SU-DHL-6 (cell line): ENCODE results near the gene ITGB1BP1.

Source experiments
- H2AFZ ChIP-seq: fragments of 200-600 bp; sonication (generic); 2 replicates; pipeline ENCODE4 v1.6.1; 2014; ENCODE audit warnings: low read depth, mild to moderate bottlenecking, moderate library complexity, mixed read lengths, antibody characterized with exemption, low read length; ENCODE audit not compliant: severe bottlenecking
- H3F3A ChIP-seq: fragments of 200-600 bp; shearing (Covaris generic); 2 replicates; pipeline ENCODE4 v1.6.0; 2016; ENCODE audit warnings: antibody characterized with exemption, mild to moderate bottlenecking; ENCODE audit not compliant: insufficient read depth
- H3K27ac ChIP-seq: fragments of 200-600 bp; sonication (generic); 2 replicates; pipeline ENCODE4 v1.5.1; 2016; ENCODE audit warnings: low read depth, mild to moderate bottlenecking, low read length, moderate library complexity, mixed read lengths
- H3K27me3 ChIP-seq: fragments of 200-600 bp; sonication (generic), shearing (Covaris generic); 2 replicates; pipeline ENCODE4 v1.6.0; 2014; ENCODE audit warnings: mild to moderate bottlenecking, low read length
- H3K36me3 ChIP-seq: fragments of 200-600 bp; sonication (generic); 2 replicates; pipeline ENCODE4 v1.6.1; 2014; ENCODE audit warnings: mild to moderate bottlenecking, low read length, mixed read lengths
- H3K4me2 ChIP-seq: fragments of 300-600, 200-600 bp; shearing (Covaris generic), sonication (generic); 2 replicates; pipeline ENCODE4 v1.6.0; 2014; ENCODE audit warnings: low read length, low read depth, mild to moderate bottlenecking; ENCODE audit not compliant: poor library complexity, severe bottlenecking
- H3K4me3 ChIP-seq: fragments of 200-600 bp; sonication (generic); 2 replicates; pipeline ENCODE4 v1.5.1; 2014; ENCODE audit warnings: antibody characterized with exemption, low read length, mild to moderate bottlenecking, mixed read lengths; ENCODE audit not compliant: insufficient read depth, poor library complexity, severe bottlenecking
- H3K79me2 ChIP-seq: fragments of 200-600 bp; sonication (generic); 2 replicates; pipeline ENCODE4 v1.6.1; 2014; ENCODE audit warnings: mild to moderate bottlenecking, low read length, moderate library complexity; ENCODE audit not compliant: insufficient read depth
- H3K9ac ChIP-seq: fragments of 200-600 bp; sonication (generic); 2 replicates; pipeline ENCODE4 v1.7.0; 2014; ENCODE audit warnings: mild to moderate bottlenecking, low read length
- H3K9me2 ChIP-seq: fragments of 200-600 bp; sonication (generic); replicated peaks from 2 replicates; pipeline ENCODE4 v1.6.1; 2014; ENCODE audit warnings: low read length; ENCODE audit not compliant: insufficient read depth
- H3K9me3 ChIP-seq: fragments of 200-600 bp; sonication (generic); 2 replicates; pipeline ENCODE4 v1.6.1; 2014; ENCODE audit warnings: low read length, mixed read lengths; ENCODE audit not compliant: insufficient read depth
- H4K20me1 ChIP-seq: fragments of 200-600 bp; sonication (generic); 2 replicates; pipeline ENCODE4 v1.6.1; 2014; ENCODE audit warnings: low read depth, mild to moderate bottlenecking, antibody characterized with exemption, low read length, moderate library complexity, mixed read lengths
- EZH2phosphoT487 ChIP-seq: fragments of 200-600 bp; sonication (generic), shearing (Covaris generic); conservative IDR thresholded peaks from 2 replicates; pipeline ENCODE4 v1.6.1; 2018; ENCODE audit warnings: mild to moderate bottlenecking, antibody characterized with exemption, low read length, moderate library complexity, mixed read lengths
- TF ChIP-seq, protein P1 (sequence below): fragments of 200-600 bp; sonication (generic); IDR thresholded peaks from one replicate; pipeline ENCODE4 v1.5.1; 2017; ENCODE audit warnings: antibody characterized with exemption, mild to moderate bottlenecking, low read length, moderate library complexity; ENCODE audit not compliant: insufficient read depth, poor library complexity, severe bottlenecking

Gene ITGB1BP1

DNA sequence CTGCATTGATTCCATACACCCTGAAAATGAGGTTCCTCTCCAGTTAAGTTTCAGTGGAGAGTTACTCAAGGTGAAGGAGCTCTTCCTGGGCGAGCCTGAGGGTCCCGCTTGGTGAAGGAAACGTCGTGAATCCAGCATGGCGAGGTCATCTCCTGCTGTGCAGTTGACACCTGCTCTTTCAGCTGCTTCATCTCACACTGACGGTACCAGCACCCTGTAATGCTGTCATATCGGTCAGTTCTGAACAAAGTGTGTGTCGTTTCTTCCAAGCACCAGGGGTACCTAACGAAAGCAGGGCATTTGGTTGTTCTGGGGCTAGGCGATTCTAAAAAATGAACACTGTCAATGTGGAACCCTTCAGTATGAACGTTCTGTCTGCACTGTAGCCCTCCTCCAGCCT is 52.6 kb downstream of the ITGB1BP1 start:
- Histone ChIP-seq H3K27ac (no peak overlapping the region), H3K9me3 (no peaks in the 10 kb centered on the region), H4K20me1 (no peaks in the 10 kb centered on the region), H3K9me2 (no peaks in the 10 kb centered on the region), H3K4me2 (no peak overlapping the region), H3K27me3 (no peaks in the 10 kb centered on the region), H3K79me2 (no peaks in the 10 kb centered on the region), H2AFZ (no peak overlapping the region), H3K9ac (no peak overlapping the region), H3F3A (no peaks in the 10 kb centered on the region), H3K4me3 (no peak overlapping the region), H3K36me3 (no peaks in the 10 kb centered on the region)
- no peak for TF ChIP-seq EZH2phosphoT487
- TF ChIP-seq, protein P1, sequence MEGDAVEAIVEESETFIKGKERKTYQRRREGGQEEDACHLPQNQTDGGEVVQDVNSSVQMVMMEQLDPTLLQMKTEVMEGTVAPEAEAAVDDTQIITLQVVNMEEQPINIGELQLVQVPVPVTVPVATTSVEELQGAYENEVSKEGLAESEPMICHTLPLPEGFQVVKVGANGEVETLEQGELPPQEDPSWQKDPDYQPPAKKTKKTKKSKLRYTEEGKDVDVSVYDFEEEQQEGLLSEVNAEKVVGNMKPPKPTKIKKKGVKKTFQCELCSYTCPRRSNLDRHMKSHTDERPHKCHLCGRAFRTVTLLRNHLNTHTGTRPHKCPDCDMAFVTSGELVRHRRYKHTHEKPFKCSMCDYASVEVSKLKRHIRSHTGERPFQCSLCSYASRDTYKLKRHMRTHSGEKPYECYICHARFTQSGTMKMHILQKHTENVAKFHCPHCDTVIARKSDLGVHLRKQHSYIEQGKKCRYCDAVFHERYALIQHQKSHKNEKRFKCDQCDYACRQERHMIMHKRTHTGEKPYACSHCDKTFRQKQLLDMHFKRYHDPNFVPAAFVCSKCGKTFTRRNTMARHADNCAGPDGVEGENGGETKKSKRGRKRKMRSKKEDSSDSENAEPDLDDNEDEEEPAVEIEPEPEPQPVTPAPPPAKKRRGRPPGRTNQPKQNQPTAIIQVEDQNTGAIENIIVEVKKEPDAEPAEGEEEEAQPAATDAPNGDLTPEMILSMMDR: no peak

DNA sequence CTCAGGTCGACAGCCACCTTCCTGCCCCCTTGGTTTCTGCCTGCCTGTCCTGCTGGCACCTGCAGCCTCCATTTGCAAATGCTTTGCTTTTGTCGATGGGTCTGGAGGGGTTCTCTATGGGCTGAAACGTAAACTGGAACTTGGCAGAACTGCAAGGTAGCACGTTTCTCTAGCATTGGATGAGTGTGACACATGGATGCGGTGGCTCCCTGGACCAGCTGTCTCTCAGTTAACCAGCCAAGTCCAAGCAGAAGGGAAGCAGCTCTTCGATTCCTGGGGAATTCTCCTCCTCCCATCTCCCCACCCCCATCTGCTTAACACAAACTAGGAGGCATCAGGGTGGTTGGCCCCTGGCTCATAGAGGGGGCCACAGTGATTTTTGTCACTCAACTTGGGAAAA is 57.3 kb downstream of the ITGB1BP1 start:
- Histone ChIP-seq H3K9me3 (no peaks in the 10 kb centered on the region), H3K27me3 (no peaks in the 10 kb centered on the region), H3F3A (no peaks in the 10 kb centered on the region), H3K4me2 (no peak overlapping the region), H3K79me2 (no peaks in the 10 kb centered on the region), H3K9me2 (no peaks in the 10 kb centered on the region), H2AFZ (no peak overlapping the region), H3K4me3 (no peak overlapping the region), H3K9ac (no peak overlapping the region), H4K20me1 (no peaks in the 10 kb centered on the region), H3K36me3 (no peaks in the 10 kb centered on the region), H3K27ac (no peak overlapping the region)
- TF ChIP-seq, protein P1: no peak
- no peak for TF ChIP-seq EZH2phosphoT487

DNA sequence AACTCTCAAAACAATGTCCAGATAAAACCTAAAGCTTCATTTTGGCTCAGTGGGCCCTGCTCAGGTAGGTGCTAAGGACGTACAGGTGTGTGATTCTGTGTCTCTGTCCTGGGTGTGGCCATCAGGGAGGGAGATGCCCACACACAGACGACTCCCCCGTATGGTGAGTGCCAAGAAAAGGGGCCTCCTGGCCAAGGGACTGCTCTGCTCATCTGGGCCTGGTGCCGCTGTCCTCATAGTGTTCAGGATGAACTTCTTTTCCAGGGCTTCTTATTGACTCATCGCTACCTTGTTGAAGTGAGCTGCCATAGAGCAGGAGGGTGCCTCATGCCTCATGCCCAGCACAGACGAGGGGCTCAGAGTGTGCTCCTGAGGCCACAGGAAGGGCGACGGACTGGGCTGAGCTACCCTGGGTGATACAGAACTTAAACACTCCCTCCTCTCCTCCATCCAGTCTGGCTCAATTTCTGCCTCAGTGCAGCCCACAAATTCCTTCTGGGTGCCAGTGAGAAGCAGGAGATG is 57.8 kb downstream of the ITGB1BP1 start:
- Histone ChIP-seq H4K20me1 (no peaks in the 10 kb centered on the region), H2AFZ (no peak overlapping the region), H3K79me2 (no peaks in the 10 kb centered on the region), H3K4me2 (no peak overlapping the region), H3K9me2 (no peaks in the 10 kb centered on the region), H3K9ac (no peak overlapping the region), H3K27me3 (no peaks in the 10 kb centered on the region), H3F3A (no peaks in the 10 kb centered on the region), H3K4me3 (no peak overlapping the region), H3K36me3 (no peaks in the 10 kb centered on the region), H3K27ac (no peak overlapping the region), H3K9me3 (no peaks in the 10 kb centered on the region)
- TF ChIP-seq EZH2phosphoT487: no peak
- TF ChIP-seq, protein P1: no peak
